ENCODE measurements around the gene TOB1.
A peak's percentile ranks its signal among the peaks of the same experiment; 100 is the strongest.

The TOB1 gene

GRCh38 chr17:50841277-50841948 lies 24.7 kb downstream of the TOB1 start:
- Histone ChIP-seq H3K36me3 (ENCODE audit: control insufficient read depth in 2 of 2, insufficient read depth in 1 of 2, low read length in 2 of 2) (no peaks in the 10 kb centered on the region), H3K27ac (ENCODE audit: extremely low read depth, low read depth, low read length) (no peak overlapping the region), H3K4me1 (ENCODE audit: control insufficient read depth, insufficient read depth, low read length) (no peaks in the 10 kb centered on the region), H3K9me3 (ENCODE audit: control insufficient read depth, insufficient read depth, low read depth, low read length) (no peaks in the 10 kb centered on the region), H3K4me3 (ENCODE audit: low read depth, low read length) (no peak overlapping the region)
- ChIA-PET CTCF (interaction anchor here (0.7 to 14.0 kb wide), 33 partner anchors 11 to 358 kb away, joined by 3 to 240 read pairs (median 4); partner anchors contain the start of gene SPATA20), POLR2A (interaction anchor here (1.2 kb wide), 1 partner anchor 25 kb away, joined by 4 read pairs; the partner anchor contains the start of gene TOB1)
- TF ChIP-seq ZNF148 (tag by site-specific recombination; IDR thresholded peaks at IDR 0.05; ENCODE audit: borderline replicate concordance) (no peak), FEZF1 (tag by site-specific recombination; IDR thresholded peaks at IDR 0.05) (no peak), ZNF302 (tag by site-specific recombination; IDR thresholded peaks at IDR 0.05; ENCODE audit: low read depth) (no peak), ZNF184 (tag by site-specific recombination; IDR thresholded peaks at IDR 0.05) (no peak), ZBTB20 (tag by site-specific recombination; IDR thresholded peaks at IDR 0.05) (peak; percentile 69), ZEB2 (tag by site-specific recombination; IDR thresholded peaks at IDR 0.05) (no peak), ZBTB17 (tag by site-specific recombination; IDR thresholded peaks at IDR 0.05) (no peak), ZNF366 (tag by site-specific recombination; conservative IDR thresholded peaks at IDR 0.05) (peak; percentile 74; the same call in 1 of the 2 replicates), ZNF624 (tag by site-specific recombination; IDR thresholded peaks at IDR 0.05) (no peak)

DNA sequence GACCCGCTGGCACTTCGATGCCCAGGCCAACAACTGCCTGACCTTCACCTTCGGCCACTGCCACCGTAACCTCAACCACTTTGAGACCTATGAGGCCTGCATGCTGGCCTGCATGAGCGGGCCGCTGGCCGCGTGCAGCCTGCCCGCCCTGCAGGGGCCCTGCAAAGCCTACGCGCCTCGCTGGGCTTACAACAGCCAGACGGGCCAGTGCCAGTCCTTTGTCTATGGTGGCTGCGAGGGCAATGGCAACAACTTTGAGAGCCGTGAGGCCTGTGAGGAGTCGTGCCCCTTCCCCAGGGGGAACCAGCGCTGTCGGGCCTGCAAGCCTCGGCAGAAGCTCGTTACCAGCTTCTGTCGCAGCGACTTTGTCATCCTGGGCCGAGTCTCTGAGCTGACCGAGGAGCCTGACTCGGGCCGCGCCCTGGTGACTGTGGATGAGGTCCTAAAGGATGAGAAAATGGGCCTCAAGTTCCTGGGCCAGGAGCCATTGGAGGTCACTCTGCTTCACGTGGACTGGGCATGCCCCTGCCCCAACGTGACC lies 25.8 kb downstream of the TOB1 start:
- ChIA-PET POLR2A (no interaction called here), CTCF (interaction anchor here (0.7 to 14.0 kb wide), 9 partner anchors 10 to 116 kb away, joined by 3 to 240 read pairs (median 9); no protein-coding TSS in a partner anchor)
- TF ChIP-seq EGR2 (tag by site-specific recombination; IDR thresholded peaks at IDR 0.05; ENCODE audit: low read depth) (no peak), KLF9 (tag by site-specific recombination; IDR thresholded peaks at IDR 0.05; ENCODE audit: low read depth) (no peak), ZFP3 (tag by site-specific recombination; IDR thresholded peaks at IDR 0.05; ENCODE audit: low read depth) (no peak), SP7 (tag by site-specific recombination; IDR thresholded peaks at IDR 0.05) (no peak), GLIS2 (tag by site-specific recombination; IDR thresholded peaks at IDR 0.05) (no peak), HOXC10 (CRISPR knock-in tag; IDR thresholded peaks at IDR 0.05) (no peak), ZNF610 (tag by site-specific recombination; IDR thresholded peaks at IDR 0.05; ENCODE audit: borderline replicate concordance) (no peak)
- Histone ChIP-seq H3K4me1 (ENCODE audit: control insufficient read depth, insufficient read depth, low read length) (no peaks in the 10 kb centered on the region), H3K9me3 (ENCODE audit: control insufficient read depth, insufficient read depth, low read depth, low read length) (no peaks in the 10 kb centered on the region), H3K36me3 (ENCODE audit: control insufficient read depth in 2 of 2, insufficient read depth in 1 of 2, low read length in 2 of 2) (no peaks in the 10 kb centered on the region), H3K4me3 (ENCODE audit: low read depth, low read length) (no peak overlapping the region), H3K27ac (ENCODE audit: extremely low read depth, low read depth, low read length) (no peak overlapping the region)

- POLR2A ChIA-PET = no interaction called here
- Histone ChIP-seq H3K36me3 (ENCODE audit: control insufficient read depth in 2 of 2, insufficient read depth in 1 of 2, low read length in 2 of 2) (no peaks in the 10 kb centered on the region), H3K4me1 (ENCODE audit: control insufficient read depth, insufficient read depth, low read length) (no peaks in the 10 kb centered on the region), H3K27ac (ENCODE audit: extremely low read depth, low read depth, low read length) (no peak overlapping the region), H3K4me3 (ENCODE audit: low read depth, low read length) (no peak overlapping the region), H3K9me3 (ENCODE audit: control insufficient read depth, insufficient read depth, low read depth, low read length) (no peaks in the 10 kb centered on the region)
- CTCF ChIA-PET = interaction anchor here (0.7 to 14.0 kb wide), 8 partner anchors 10 to 361 kb away, joined by 3 to 240 read pairs (median 8); no protein-coding TSS in a partner anchor
- TF ChIP-seq ZNF544 (tag by site-specific recombination; IDR thresholded peaks at IDR 0.05) = no peak
- TF ChIP-seq KLF9 (tag by site-specific recombination; IDR thresholded peaks at IDR 0.05; ENCODE audit: low read depth) = no peak
- no peak for TF ChIP-seq AEBP2 (tag by site-specific recombination; IDR thresholded peaks at IDR 0.05; ENCODE audit: borderline replicate concordance)
- TF ChIP-seq ZBTB44 (tag by site-specific recombination; IDR thresholded peaks at IDR 0.05) = no peak
Measured at GRCh38 chr17:50839591-50840310, 26.4 kb downstream of the TOB1 start.

All from HEK293 (cell line).